ENCODE measurements around the gene TPCN1. TPM values are rescaled to one million over a fixed set of nuclear protein-coding genes. Genes with fewer than 3 reads are reported as not detected.

TPCN1 gene
- total and polyA plus RNA-seq, 2 of the 13 experiments (the other 11 are each of a cell fraction or from before 2014, with no cell fraction given): 8.0 to 26.8 TPM

GRCh38 chr12:113271853-113272561 is 50.7 kb downstream of the TPCN1 start (continued):
- TF ChIP-seq ZNF276 (CRISPR knock-in tag; IDR thresholded peaks at IDR 0.05; ENCODE audit: low read depth) (no peak), BRD4 (CRISPR knock-in tag; IDR thresholded peaks at IDR 0.05) (no peak), SALL1 (CRISPR knock-in tag; IDR thresholded peaks at IDR 0.05) (0 out of 2 replicates have a peak, but pooled peaks have one; percentile 44), HINFP (CRISPR knock-in tag; IDR thresholded peaks at IDR 0.05; ENCODE audit: low read depth) (no peak), ZNF20 (CRISPR knock-in tag; IDR thresholded peaks at IDR 0.05) (no peak), ZNF607 (CRISPR knock-in tag; IDR thresholded peaks at IDR 0.05; ENCODE audit: borderline replicate concordance) (no peak), NFE2L1 (CRISPR knock-in tag; IDR thresholded peaks at IDR 0.05; ENCODE audit: borderline replicate concordance) (no peak), ZNF703 (CRISPR knock-in tag; IDR thresholded peaks at IDR 0.05; ENCODE audit: borderline replicate concordance) (no peak), RNF2 (conservative IDR thresholded peaks at IDR 0.05; ENCODE audit: low read depth) (no peak), MEF2D (CRISPR knock-in tag; IDR thresholded peaks at IDR 0.05) (no peak), ZBTB44 (CRISPR knock-in tag; IDR thresholded peaks at IDR 0.05) (no peak), HMGXB3 (CRISPR knock-in tag; IDR thresholded peaks at IDR 0.05; ENCODE audit: borderline replicate concordance) (no peak), ZBTB8A (CRISPR knock-in tag; IDR thresholded peaks at IDR 0.05; ENCODE audit: borderline replicate concordance, low read depth) (no peak), HNF1B (CRISPR knock-in tag; IDR thresholded peaks at IDR 0.05) (peak; percentile 65; the same call in 1 of the 2 replicates), TOPORS (CRISPR knock-in tag; IDR thresholded peaks at IDR 0.05) (no peak), TEAD3 (CRISPR knock-in tag; optimal IDR thresholded peaks at IDR 0.05; ENCODE audit: borderline replicate concordance) (peak; percentile 80), ZNF790 (CRISPR knock-in tag; IDR thresholded peaks at IDR 0.05; ENCODE audit: borderline replicate concordance) (no peak)
